HepG2 (cell line): ENCODE results near the gene MPV17L. TPM values are rescaled to one million over a fixed set of nuclear protein-coding genes. Genes with fewer than 3 reads are reported as not detected.
A peak's percentile ranks its signal among the peaks of the same experiment; 100 is the strongest.
"Not testable (repeated sequence)": the region's sequence is repeated elsewhere in the genome, so short reads cannot be mapped to it uniquely, and the experiment has no call there.

Experiments
- ATAC-seq: fragments of 200-7000 bp; cut with Tn5 transposase; 3 replicates; pipeline ENCODE4 v1.9.1; 2020; ENCODE audit warnings: mild to moderate bottlenecking, moderate library complexity
- BruUV-seq: library from RNA; stranded (reverse); fragments of 400-500 nt; replicated peaks from 2 replicates; lab custom pipeline; 2021; lab: Mats Ljungman, UMichigan
- CTCF ChIA-PET: fragments of 300-600 bp; formaldehyde crosslinking; extraction: SDS; loops from one replicate; lab custom pipeline; 2021; ENCODE audit warnings: low total read pairs, inconsistent platforms, low intra/inter-chr PET ratio; lab: Yijun Ruan, JAX
- POLR2A ChIA-PET: fragments of 350-600 bp; sonication (Branson Sonifier 250); formaldehyde crosslinking; loops from one replicate; lab custom pipeline; 2020; ENCODE audit warnings: antibody characterized with exemption, inconsistent platforms; lab: Yijun Ruan, JAX
- DNase-seq: peaks from one replicate; pipeline ENCODE4 v3.0.0-alpha.2; 2015; ENCODE audit warnings: low spot score
- FAIRE-seq: peaks from 3 replicates; lab custom pipeline; 2011; peaks lifted over from hg19 to GRCh38; lab: Jason Lieb, UNC
- H2AFZ ChIP-seq: one replicate; pipeline ENCODE4 v1.6.1; 2011; ENCODE audit warnings: low read length, inconsistent platforms
- H3K27ac ChIP-seq: fragments of 300-600 bp; 3 replicates; pipeline ENCODE4 v1.8.0; 2011; ENCODE audit warnings: mixed run types, mild to moderate bottlenecking, mixed read lengths, low read length, inconsistent platforms; ENCODE audit not compliant: insufficient read depth; ENCODE audit errors: extremely low read length
- H3K27me3 ChIP-seq, 2 experiments: fragments of 200-600 bp in 1 of 2; 2 replicates in 1 of 2; 3 replicates in 1 of 2; pipeline versions ENCODE4 v1.6.0 to v1.8.0; 2011; ENCODE audit warnings: low read length in 2 of 2, mild to moderate bottlenecking in 2 of 2, moderate library complexity in 2 of 2, inconsistent platforms in 1 of 2; ENCODE audit not compliant: insufficient read depth in 2 of 2, control insufficient read depth in 1 of 2
- H3K36me3 ChIP-seq, 2 experiments: fragments of 200-600 bp in 1 of 2; replicated peaks in 1 of 2; 2 replicates in 1 of 2; 3 replicates in 1 of 2; pipeline versions ENCODE4 v1.5.1 to v1.8.0; 2011; ENCODE audit warnings: low read length in 2 of 2, inconsistent platforms in 1 of 2; ENCODE audit not compliant: insufficient read depth in 2 of 2, control insufficient read depth in 1 of 2
- H3K4me1 ChIP-seq: 2 replicates; pipeline ENCODE4 v1.5.1; 2012; ENCODE audit warnings: low read length, inconsistent platforms; ENCODE audit not compliant: insufficient read depth
- H3K4me2 ChIP-seq: 2 replicates; pipeline ENCODE4 v1.6.0; 2011; ENCODE audit warnings: low read depth, low read length, inconsistent platforms
- H3K4me3 ChIP-seq, 3 experiments: fragments of 200-600 bp in 1 of 3; sonication (generic), shearing (Covaris generic) in 1 of 3; replicated peaks in 1 of 3; 2 replicates each; pipeline ENCODE4 v1.5.1; 2011 to 2016; ENCODE audit warnings: low read length in 3 of 3, inconsistent platforms in 2 of 3, low read depth in 2 of 3, mild to moderate bottlenecking in 2 of 3, control low read depth in 1 of 3, mixed read lengths in 1 of 3; ENCODE audit not compliant: insufficient read depth in 1 of 3
- H3K79me2 ChIP-seq: one replicate; pipeline ENCODE4 v1.6.1; 2011; ENCODE audit warnings: low read length, inconsistent platforms; ENCODE audit not compliant: insufficient read depth
- H3K9ac ChIP-seq: 2 replicates; pipeline ENCODE4 v1.6.0; 2011; ENCODE audit warnings: mild to moderate bottlenecking, low read depth, low read length, inconsistent platforms; ENCODE audit not compliant: insufficient read depth
- H3K9me3 ChIP-seq: 2 replicates; pipeline ENCODE4 v1.5.1; 2012; ENCODE audit warnings: mild to moderate bottlenecking, low read length
- H4K20me1 ChIP-seq: 2 replicates; pipeline ENCODE4 v1.6.0; 2011; ENCODE audit warnings: inconsistent platforms, mild to moderate bottlenecking, low read length, moderate library complexity; ENCODE audit not compliant: insufficient read depth
- ARID4A ChIP-seq: sonication (generic); formaldehyde crosslinking; IDR thresholded peaks from 2 replicates; pipeline ENCODE4 v1.5.0; 2020; ENCODE audit warnings: mild to moderate bottlenecking, missing genetic modification reagents, borderline replicate concordance
- FOSL2 ChIP-seq: sonication (generic); formaldehyde crosslinking; IDR thresholded peaks from 2 replicates; pipeline ENCODE4 v1.4.0; 2020; ENCODE audit warnings: missing genetic modification reagents
- KLF16 ChIP-seq, 2 experiments: sonication (generic) in 1 of 2; formaldehyde crosslinking in 1 of 2; IDR thresholded peaks; 2 replicates each; pipeline versions ENCODE4 v1.6.1 to v1.8.0; 2016 to 2023; ENCODE audit warnings: missing genetic modification reagents in 2 of 2, missing compliant biosample characterization in 1 of 2
- ZNF577 ChIP-seq: sonication (generic); formaldehyde crosslinking; IDR thresholded peaks from 2 replicates; pipeline ENCODE4 v1.4.0; 2020; ENCODE audit warnings: mild to moderate bottlenecking, low read depth, missing genetic modification reagents, borderline replicate concordance
- ZNF768 ChIP-seq: sonication (generic); formaldehyde crosslinking; IDR thresholded peaks from 2 replicates; pipeline ENCODE4 v1.4.0; 2020; ENCODE audit warnings: missing genetic modification reagents
- ZXDC ChIP-seq: sonication (generic); formaldehyde crosslinking; IDR thresholded peaks from 2 replicates; pipeline ENCODE4 v1.5.0; 2020; ENCODE audit warnings: mild to moderate bottlenecking, missing genetic modification reagents
- WGBS: methylation state at CpG from one replicate; pipeline ENCODE4 v1.1.6; 2017; ENCODE audit warnings: low lambda C conversion rate; 5-methylcytosine and 5-hydroxymethylcytosine counted together
- in situ Hi-C: cut with HindIII; loops from 2 replicates; pipeline ENCODE4 v1.10.0; 2017; ENCODE audit warnings: low pct_unique_long_range_greater_than_20kb; ENCODE audit not compliant: extremely low pct_ligation_motif_present
- intact Hi-C: fragments of 100-400 bp; cut with micrococcal nuclease; formaldehyde crosslinking; loops from one replicate; pipeline ENCODE4 v1.10.0; 2022; ENCODE audit not compliant: unreplicated experiment
- polyA plus RNA-seq, 8 experiments: library from polyadenylated mRNA; depleted of rRNA in 3 of 8; stranded (reverse) in 7 of 8; unstranded in 1 of 8; fragments of >200 nt; fragmentation: Illumina TruSeq in 4 of 8; extraction: Trizol in 4 of 8; gene quantifications; 2 replicates each; pipeline versions ENCODE4 v1.2.1 to v1.2.3, GENCODE V29; 2011 to 2016; ENCODE audit warnings: low read depth in 4 of 8, missing spikeins in 1 of 8, mixed read lengths in 1 of 8; ENCODE audit not compliant: insufficient read depth in 1 of 8
- total RNA-seq, 5 experiments: library from RNA; depleted of rRNA; stranded (reverse); fragments of >200 nt; fragmentation: Illumina TruSeq; extraction: Trizol; gene quantifications; 2 replicates each; pipeline ENCODE4 v1.2.3, GENCODE V29; 2016; ENCODE audit warnings: low read depth in 1 of 5

The MPV17L gene
- total and polyA plus RNA-seq, 2 of the 13 experiments (the other 11 are each of a cell fraction or from before 2014, with no cell fraction given), result 34.7 to 63.8 TPM

GRCh38 chr16:15430884-15431283, 35.3 kb downstream of the MPV17L start:
- DNase-seq, H3K27ac ChIP-seq, H3K36me3 ChIP-seq, intact Hi-C loops, FAIRE-seq, H2AFZ ChIP-seq, BruUV-seq, CTCF ChIA-PET, H3K9ac ChIP-seq, H3K79me2 ChIP-seq, ATAC-seq, H3K4me2 ChIP-seq, H3K4me3 ChIP-seq, POLR2A ChIA-PET, H3K9me3 ChIP-seq, in situ Hi-C loops, H4K20me1 ChIP-seq: not testable (repeated sequence)
- Histone ChIP-seq H3K27me3 (peaks cover 2 to 32% of the 10 kb centered on the region in 2 experiments; a peak in 4 of 5 replicates), H3K4me1 (peaks cover 18% of the 10 kb centered on the region)
- 0 out of 2 replicates have a peak, but pooled peaks have one; percentile 11 for TF ChIP-seq FOSL2
- WGBS, result 25% methylated on average over 11 of the region's 11 CpGs

- Histone ChIP-seq H3K9me3 (no peaks in the 10 kb centered on the region), H3K79me2 (no peaks in the 10 kb centered on the region), H3K27ac (no peak overlapping the region), H4K20me1 (no peaks in the 10 kb centered on the region), H3K36me3 (no peaks in the 10 kb centered on the region), H3K4me2 (no peak overlapping the region), H3K27me3 (peaks cover 2 to 38% of the 10 kb centered on the region in 2 experiments; a peak in 4 of 5 replicates), H2AFZ (no peak overlapping the region), H3K9ac (no peak overlapping the region), H3K4me3 (no peak overlapping the region; a peak in 1 of 6 replicates), H3K4me1 (peaks cover 24% of the 10 kb centered on the region)
- ATAC-seq (no peak), FAIRE-seq (no peak), DNase-seq (no peak)
- POLR2A ChIA-PET, result no interaction called here
- CTCF ChIA-PET, result no interaction called here
- 68% methylated on average over 12 of the region's 12 CpGs for WGBS
- BruUV-seq, result no TSS peak
- intact Hi-C loops (no loop called here), in situ Hi-C loops (no loop called here)
- TF ChIP-seq ARID4A (CRISPR knock-in tag), result 0 out of 2 replicates have a peak, but pooled peaks have one; percentile 20
- no peak for TF ChIP-seq ZNF577 (CRISPR knock-in tag)
- TF ChIP-seq ZXDC (CRISPR knock-in tag), result peak; percentile 53; the same call in 1 of the 2 replicates
- TF ChIP-seq ZNF768 (CRISPR knock-in tag), result peak; percentile 1; the same call in 1 of the 2 replicates
- 0 out of 4 replicates have a peak, but pooled peaks of 1 of the 2 experiments have one; percentile 31 for TF ChIP-seq KLF16 (CRISPR knock-in tag; IDR thresholded peaks at IDR 0.05)
Observed at GRCh38 chr16:15434079-15434424, 38.5 kb downstream of the MPV17L start.
